ENCODE measurements around the gene SLC25A34.

DNA sequence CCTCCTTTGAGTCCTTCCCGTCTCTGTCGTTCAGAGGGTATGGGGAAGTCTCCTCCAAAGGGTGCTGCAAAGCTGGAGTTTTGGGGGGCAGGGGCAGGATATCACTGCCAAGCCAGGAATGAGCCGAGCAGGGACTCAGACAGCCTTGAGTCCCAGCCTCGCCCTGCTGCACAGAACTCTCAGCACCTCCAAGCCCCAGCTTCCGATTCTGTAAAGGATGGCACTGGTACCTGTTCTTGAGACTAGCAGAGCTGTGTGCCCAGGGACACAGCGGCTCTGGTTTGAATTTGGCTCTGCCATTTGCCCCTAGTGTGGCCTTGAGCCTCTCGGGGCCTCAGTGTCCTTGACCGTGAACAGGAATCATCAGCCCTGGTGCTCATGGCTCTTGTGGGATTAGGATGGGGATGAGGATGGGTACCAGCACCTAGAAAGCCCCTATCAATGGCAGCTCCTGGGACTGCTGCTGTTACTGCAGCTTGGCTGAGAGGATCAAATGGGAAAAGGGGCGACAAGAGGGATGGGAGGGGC is 21.0 kb downstream of the SLC25A34 start:
- no peak for TF ChIP-seq POLR2AphosphoS5 (IDR thresholded peaks at IDR 0.05; ENCODE audit: low read depth, low read length)
- TF ChIP-seq PRPF4 (IDR thresholded peaks at IDR 0.05; ENCODE audit: low read depth, low read length, poor library complexity, severe bottlenecking): no peak
- no peak for TF ChIP-seq CHD2 (IDR thresholded peaks at IDR 0.05; ENCODE audit: low read depth, low read length)
- TF ChIP-seq ZC3H4 (CRISPR knock-in tag; IDR thresholded peaks at IDR 0.05; ENCODE audit: borderline replicate concordance): no peak
- no peak for TF ChIP-seq ZBTB43 (CRISPR knock-in tag; conservative IDR thresholded peaks at IDR 0.05)
- TF ChIP-seq ZNF274 (CRISPR knock-in tag; IDR thresholded peaks at IDR 0.05): no peak
- TF ChIP-seq FOSL1 (CRISPR knock-in tag; IDR thresholded peaks at IDR 0.05; ENCODE audit: borderline replicate concordance): no peak
- TF ChIP-seq POLR2A (IDR thresholded peaks at IDR 0.05; ENCODE audit: insufficient read depth in 1 of 2, low read depth in 2 of 2, low read length in 2 of 2): no peak
- TF ChIP-seq SOX6 (IDR thresholded peaks at IDR 0.05): no peak
- TF ChIP-seq SOX6 (CRISPR knock-in tag; IDR thresholded peaks at IDR 0.05): no peak
- TF ChIP-seq ZNF562 (CRISPR knock-in tag; IDR thresholded peaks at IDR 0.05; ENCODE audit: borderline replicate concordance): no peak
- TF ChIP-seq ZFP41 (CRISPR knock-in tag; IDR thresholded peaks at IDR 0.05; ENCODE audit: borderline replicate concordance): no peak
- TF ChIP-seq ZNF20 (CRISPR knock-in tag; IDR thresholded peaks at IDR 0.05): no peak
- no peak for TF ChIP-seq ZNF138 (CRISPR knock-in tag; IDR thresholded peaks at IDR 0.05; ENCODE audit: low read depth)
